GM12878 (cell line): ENCODE results near the gene GZMM.

Experiments used
- CTCF ChIP-seq, 3 experiments: IDR thresholded peaks in 2 of 3; conservative IDR thresholded peaks in 1 of 3; 2 replicates each; pipeline ENCODE4 v1.5.1; 2011; ENCODE audit warnings: low read depth in 3 of 3, low read length in 3 of 3, mild to moderate bottlenecking in 3 of 3, control low read depth in 2 of 3, moderate library complexity in 2 of 3, inconsistent platforms in 1 of 3, mixed read lengths in 1 of 3; ENCODE audit not compliant: control insufficient read depth in 2 of 3, insufficient read depth in 1 of 3; ENCODE audit errors: extremely low read depth in 1 of 3
- NRF1 ChIP-seq: conservative IDR thresholded peaks from 2 replicates; pipeline ENCODE4 v1.6.1; 2011; ENCODE audit warnings: mild to moderate bottlenecking, low read depth, low read length, improper control_type of control experiment
- PBX3 ChIP-seq: IDR thresholded peaks from 2 replicates; pipeline ENCODE4 v1.6.1; 2011; ENCODE audit warnings: mild to moderate bottlenecking, low read depth, low read length, moderate library complexity; ENCODE audit not compliant: insufficient replicate concordance
- POLR2A ChIP-seq: IDR thresholded peaks from 2 replicates; pipeline ENCODE4 v1.6.1; 2011; ENCODE audit warnings: low read depth, mild to moderate bottlenecking, low read length
- POLR2AphosphoS2 ChIP-seq: IDR thresholded peaks from 2 replicates; pipeline ENCODE4 v1.6.1; 2011; ENCODE audit warnings: low read depth, mild to moderate bottlenecking, low read length, improper control_type of control experiment, moderate library complexity
- SP1 ChIP-seq: IDR thresholded peaks from one replicate; pipeline ENCODE4 v1.6.1; 2011; ENCODE audit warnings: low read depth, low read length
- ZNF274 ChIP-seq: IDR thresholded peaks from one replicate; pipeline ENCODE4 v1.8.0; 2011; ENCODE audit not compliant: insufficient read length, insufficient read depth

GRCh38 chr19:541699-542098, 2.2 kb upstream of the GZMM start:
- TF ChIP-seq SP1 (no peak), NRF1 (no peak), POLR2AphosphoS2 (no peak), POLR2A (no peak), CTCF (IDR thresholded peaks at IDR 0.05 in 2 of 3, conservative IDR thresholded peaks at IDR 0.05 in 1 of 3; ENCODE audit: control insufficient read depth in 2 of 3, extremely low read depth in 1 of 3, insufficient read depth in 1 of 3, low read depth in 3 of 3, low read length in 3 of 3) (no peak), ZNF274 (no peak), PBX3 (no peak)
